ENCODE data around the gene MIPEP.
"Not testable (repeated sequence)": the region's sequence is repeated elsewhere in the genome, so short reads cannot be mapped to it uniquely, and the experiment has no call there.

Gene MIPEP

GRCh38 chr13:23888658-23889614, at the start of gene MIPEP:
Gene MIPEP (minus strand): TSS chr13:23889400. CDS start chr13:23889320, 80 bp downstream.
- DNase-seq = peak; percentile 92

GRCh38 chr13:23934520-23934919, 45.3 kb upstream of the MIPEP start:
- DNase-seq = no peak

GRCh38 chr13:23928985-23929384, 39.8 kb upstream of the MIPEP start:
- no peak for DNase-seq

- no peak for DNase-seq
Observed at GRCh38 chr13:23923031-23923430, 33.8 kb upstream of the MIPEP start.

- peak; percentile 29 for DNase-seq
Observed at GRCh38 chr13:23922005-23922932, 33.1 kb upstream of the MIPEP start.

GRCh38 chr13:23921451-23921888, 32.3 kb upstream of the MIPEP start:
- peak; percentile 23 for DNase-seq

GRCh38 chr13:23919006-23919405, 29.8 kb upstream of the MIPEP start:
- DNase-seq = no peak

GRCh38 chr13:23918208-23918607, 29.0 kb upstream of the MIPEP start:
- no peak for DNase-seq

GRCh38 chr13:23915308-23915707, 26.1 kb upstream of the MIPEP start:
- no peak for DNase-seq

GRCh38 chr13:23912469-23912868, 23.3 kb upstream of the MIPEP start:
- DNase-seq = no peak

- no peak for DNase-seq
Observed at GRCh38 chr13:23909606-23910005, 20.4 kb upstream of the MIPEP start.

GRCh38 chr13:23905766-23906165, 16.6 kb upstream of the MIPEP start:
- no peak for DNase-seq

GRCh38 chr13:23903906-23904280, 14.7 kb upstream of the MIPEP start:
- DNase-seq = no peak

- DNase-seq = no peak
Observed at GRCh38 chr13:23902975-23903905, 14.0 kb upstream of the MIPEP start.

GRCh38 chr13:23901365-23901764, 12.2 kb upstream of the MIPEP start:
- DNase-seq = no peak

- peak; percentile 45 for DNase-seq
Observed at GRCh38 chr13:23899555-23899954, 10.4 kb upstream of the MIPEP start.

- DNase-seq = no peak
Observed at GRCh38 chr13:23898101-23898500, 8.9 kb upstream of the MIPEP start.

GRCh38 chr13:23897452-23897919, 8.3 kb upstream of the MIPEP start, which contains the start of gene C1QTNF9B:
Gene C1QTNF9B (minus strand): TSS chr13:23897502.
- not testable (repeated sequence) for DNase-seq

- not testable (repeated sequence) for DNase-seq
Observed at GRCh38 chr13:23894746-23895145, 5.5 kb upstream of the MIPEP start.

- not testable (repeated sequence) for DNase-seq
Observed at GRCh38 chr13:23893791-23894190, 4.6 kb upstream of the MIPEP start.

- DNase-seq = no peak
Observed at GRCh38 chr13:23889615-23890607, 711 bp upstream of the MIPEP start.

Measured in MV-4-11 (cell line).